WTC11 (cell line): Measurements from ENCODE around the gene ACIN1. TPM values are rescaled to one million over a fixed set of nuclear protein-coding genes. Genes with fewer than 3 reads are reported as not detected.

ENCODE experiments used
- ATAC-seq: fragments of 200-7000 bp; cut with Tn5 transposase; 2 replicates; pipeline ENCODE4 v1.10.0; 2021; ENCODE audit warnings: mild to moderate bottlenecking, moderate library complexity
- CTCF ChIA-PET: fragments of 300-600 bp; sonication (Branson Sonifier 250); formaldehyde crosslinking; loops from one replicate; lab custom pipeline; 2021; ENCODE audit warnings: antibody characterized with exemption; lab: Charles Lee
- POLR2A ChIA-PET: fragments of 350-600 bp; sonication (Branson Sonifier 250); formaldehyde crosslinking; loops from one replicate; lab custom pipeline; 2021; ENCODE audit warnings: antibody characterized with exemption; lab: Charles Lee
- DNase-seq: peaks from one replicate; pipeline ENCODE4 v3.0.0; 2021; ENCODE audit warnings: low spot score
- H3K27ac Mint-ChIP-seq: 2 replicates; pipeline ENCODE4 v1.8.0; 2021; ENCODE audit warnings: mixed read lengths
- H3K27me3 Mint-ChIP-seq: 2 replicates; pipeline ENCODE4 v1.8.0; 2021; ENCODE audit warnings: low read depth, mild to moderate bottlenecking, moderate library complexity, mixed read lengths
- H3K36me3 Mint-ChIP-seq: 2 replicates; pipeline ENCODE4 v1.8.0; 2021; ENCODE audit warnings: mixed read lengths
- H3K4me1 Mint-ChIP-seq: 2 replicates; pipeline ENCODE4 v1.8.0; 2022; ENCODE audit warnings: mixed read lengths
- H3K4me3 Mint-ChIP-seq: 2 replicates; pipeline ENCODE4 v1.8.0; 2021; ENCODE audit warnings: mild to moderate bottlenecking, moderate library complexity, mixed read lengths
- H3K9me3 Mint-ChIP-seq: 2 replicates; pipeline ENCODE4 v1.8.0; 2021; ENCODE audit warnings: mixed read lengths
- CREB1 ChIP-seq: sonication (generic); formaldehyde crosslinking; IDR thresholded peaks from 2 replicates; pipeline ENCODE4 v1.8.0; 2023; ENCODE audit warnings: mild to moderate bottlenecking, missing genetic modification reagents
- EMX1 ChIP-seq: fragments of 250-450 bp; sonication (Bioruptor Pico); IDR thresholded peaks from 2 replicates; pipeline ENCODE4 v1.8.0; 2021; ENCODE audit warnings: mild to moderate bottlenecking
- FOXP1 ChIP-seq: sonication (generic); formaldehyde crosslinking; IDR thresholded peaks from 2 replicates; pipeline ENCODE4 v1.8.0; 2022; ENCODE audit warnings: missing genetic modification reagents, mild to moderate bottlenecking, moderate library complexity, borderline replicate concordance
- GABPB1 ChIP-seq: sonication (generic); formaldehyde crosslinking; IDR thresholded peaks from 2 replicates; pipeline ENCODE4 v1.8.1; 2023; ENCODE audit warnings: mild to moderate bottlenecking, missing genetic modification reagents
- GRHL2 ChIP-seq: fragments of 250-450 bp; sonication (Bioruptor Pico); IDR thresholded peaks from 2 replicates; pipeline ENCODE4 v1.8.0; 2022; ENCODE audit warnings: mild to moderate bottlenecking, moderate library complexity; ENCODE audit not compliant: insufficient replicate concordance, severe bottlenecking
- HMGA2 ChIP-seq: fragments of 250-450 bp; sonication (Bioruptor Pico); IDR thresholded peaks from 2 replicates; pipeline ENCODE4 v1.4.0; 2021; ENCODE audit warnings: mild to moderate bottlenecking, moderate library complexity
- MAX ChIP-seq: sonication (generic); formaldehyde crosslinking; IDR thresholded peaks from 2 replicates; pipeline ENCODE4 v1.8.0; 2022; ENCODE audit warnings: mild to moderate bottlenecking, missing genetic modification reagents
- NFYB ChIP-seq: sonication (generic); formaldehyde crosslinking; conservative IDR thresholded peaks from 2 replicates; pipeline ENCODE4 v1.8.0; 2022; ENCODE audit warnings: low read depth, missing genetic modification reagents
- NR2C2 ChIP-seq: sonication (generic); formaldehyde crosslinking; IDR thresholded peaks from 2 replicates; pipeline ENCODE4 v1.8.0; 2022; ENCODE audit warnings: mild to moderate bottlenecking, missing genetic modification reagents
- PRRX2 ChIP-seq: fragments of 250-450 bp; sonication (Bioruptor Pico); IDR thresholded peaks from 2 replicates; pipeline ENCODE4 v1.8.0; 2021; ENCODE audit warnings: mild to moderate bottlenecking
- RORB ChIP-seq: fragments of 250-450 bp; sonication (Bioruptor Pico); IDR thresholded peaks from 2 replicates; pipeline ENCODE4 v1.9.0; 2021; ENCODE audit warnings: mild to moderate bottlenecking
- SP1 ChIP-seq: sonication (generic); formaldehyde crosslinking; conservative IDR thresholded peaks from 2 replicates; pipeline ENCODE4 v1.8.1; 2022; ENCODE audit warnings: missing genetic modification reagents
- TCF7 ChIP-seq: sonication (generic); formaldehyde crosslinking; IDR thresholded peaks from 2 replicates; pipeline ENCODE4 v1.8.0; 2022; ENCODE audit warnings: mild to moderate bottlenecking, low read depth, missing genetic modification reagents, moderate library complexity
- TP53 ChIP-seq: sonication (generic); formaldehyde crosslinking; IDR thresholded peaks from 2 replicates; pipeline ENCODE4 v1.8.1; 2023; ENCODE audit warnings: mild to moderate bottlenecking, missing genetic modification reagents
- ZNF396 ChIP-seq: fragments of 250-450 bp; sonication (Bioruptor Pico); IDR thresholded peaks from 2 replicates; pipeline ENCODE4 v1.8.0; 2021; ENCODE audit warnings: mild to moderate bottlenecking, moderate library complexity, borderline replicate concordance
- total RNA-seq: library from RNA; stranded (reverse); gene quantifications from 3 replicates; pipeline ENCODE4 v1.2.3, GENCODE V29; 2021
- TF ChIP-seq, protein P1 (sequence below): fragments of 250-450 bp; sonication (Bioruptor Pico); IDR thresholded peaks from 2 replicates; pipeline ENCODE4 v1.9.0; 2021; ENCODE audit warnings: mild to moderate bottlenecking
- TF ChIP-seq, protein P2 (sequence below): sonication (generic); formaldehyde crosslinking; IDR thresholded peaks from 2 replicates; pipeline ENCODE4 v1.8.0; 2023; ENCODE audit warnings: mild to moderate bottlenecking, missing genetic modification reagents
- TF ChIP-seq, protein P3 (sequence below): sonication (generic); formaldehyde crosslinking; IDR thresholded peaks from 2 replicates; pipeline ENCODE4 v1.8.1; 2023; ENCODE audit warnings: mild to moderate bottlenecking, moderate library complexity, missing genetic modification reagents
- TF ChIP-seq, protein P4 (sequence below): sonication (generic); formaldehyde crosslinking; conservative IDR thresholded peaks from 2 replicates; pipeline ENCODE4 v1.8.1; 2022; ENCODE audit warnings: mild to moderate bottlenecking, missing genetic modification reagents
- TF ChIP-seq, protein P5 (sequence below): sonication (generic); formaldehyde crosslinking; IDR thresholded peaks from 2 replicates; pipeline ENCODE4 v1.8.1; 2022; ENCODE audit warnings: mild to moderate bottlenecking, moderate library complexity, missing genetic modification reagents

ACIN1 gene
- total RNA-seq, 1 experiment from 2014 or later, result 229 TPM

DNA sequence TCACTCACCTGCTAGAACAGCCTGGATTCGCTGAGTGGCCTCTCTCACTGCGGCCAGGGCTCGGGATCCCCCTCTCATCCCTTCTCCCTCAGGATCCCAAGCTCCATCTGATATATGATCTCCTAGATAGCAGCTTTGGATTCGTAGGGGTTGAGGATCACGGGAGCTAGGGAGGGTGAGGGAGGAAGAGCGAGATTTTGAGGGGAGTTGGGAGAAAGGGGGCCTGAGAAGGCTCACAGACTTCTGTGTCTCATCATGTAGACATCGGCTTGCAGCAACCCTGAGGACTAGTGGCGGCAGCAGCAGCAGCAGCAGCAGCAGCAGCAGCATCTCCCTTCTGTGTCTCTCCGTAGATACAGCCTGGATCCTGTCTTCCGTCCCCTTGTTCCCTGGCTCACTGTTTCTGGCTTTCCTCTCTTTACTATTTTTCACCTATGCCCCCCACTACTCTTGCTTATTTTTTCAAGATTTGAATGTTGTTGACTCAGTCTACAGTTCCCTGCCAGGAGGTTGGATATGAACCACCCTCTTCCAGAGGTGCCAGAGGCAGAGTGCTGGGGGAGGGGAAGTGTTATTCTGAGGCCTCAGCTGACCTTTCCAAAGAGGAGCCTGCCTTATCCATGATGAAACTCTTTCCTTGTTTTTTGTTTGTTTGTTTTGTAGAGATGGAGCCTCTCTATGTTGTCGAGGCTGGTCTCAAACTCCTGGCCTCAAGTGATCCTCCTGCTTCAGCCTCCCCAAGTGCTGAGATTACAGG lies 9.8 kb upstream of the ACIN1 start, which contains the start of gene CIROP:
CIROP (minus strand) TSS at position 399 of the 757 bp plus-strand sequence; CDS start at position 330, 69 bp downstream.
- TF ChIP-seq MAX (CRISPR knock-in tag), result no peak
- peak; percentile 15; the same call in 1 of the 2 replicates for TF ChIP-seq GABPB1 (CRISPR knock-in tag)
- Mint-ChIP-seq H3K36me3 (peaks cover 4% of the 10 kb centered on the region; the same call in 1 of the 2 replicates), H3K27me3 (peaks cover 17% of the 10 kb centered on the region), H3K4me1 (peaks cover 46% of the 10 kb centered on the region), H3K4me3 (peak within 1 kb of the TSS; percentile 18), H3K9me3 (no peaks in the 10 kb centered on the region), H3K27ac (no peak within 1 kb of the TSS; the same call in none of the 2 replicates)
- DNase-seq (no peak), ATAC-seq (peak; percentile 43)
- ChIA-PET CTCF (interaction anchor here (1.1 to 6.9 kb wide), 4 partner anchors 8 to 36 kb away, joined by 3 to 43 read pairs (median 6); partner anchors contain the start of genes ACIN1 and C14orf119), POLR2A (interaction anchor here (1.1 kb wide), 1 partner anchor 9 kb away, joined by 3 read pairs; no protein-coding TSS in a partner anchor)

DNA sequence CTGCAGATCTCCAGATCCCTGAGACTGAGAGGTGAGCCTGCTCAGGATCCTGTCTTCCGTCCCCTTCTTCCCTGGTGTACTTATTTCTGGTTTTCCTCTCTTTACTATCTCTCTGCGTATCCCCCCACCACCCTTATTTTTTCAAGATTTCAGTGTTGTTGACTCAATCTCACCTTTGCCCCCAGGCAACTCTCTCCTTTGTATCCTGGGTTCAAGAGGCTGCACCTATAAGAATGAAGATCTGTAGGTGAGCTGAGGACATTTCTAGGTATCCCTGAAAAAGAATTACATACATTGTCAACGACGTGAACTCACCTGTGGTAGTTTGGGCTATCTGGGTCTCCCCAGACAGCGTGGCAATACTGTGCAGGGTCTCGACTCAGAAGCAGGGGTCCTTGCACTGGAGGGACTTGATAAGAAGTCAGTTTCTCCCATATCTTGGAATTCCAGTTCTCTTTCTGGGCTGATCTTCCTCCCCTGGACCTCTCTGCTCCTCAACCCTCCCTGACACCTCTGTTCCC lies 9.2 kb upstream of the ACIN1 start:
- CTCF ChIA-PET, result interaction anchor here (0.8 to 6.9 kb wide), 5 partner anchors 9 to 35 kb away, joined by 3 to 43 read pairs (median 4); partner anchors contain the start of genes ACIN1 and C14orf119
- POLR2A ChIA-PET, result interaction anchor here (1.1 kb wide), 1 partner anchor 10 kb away, joined by 3 read pairs; no protein-coding TSS in a partner anchor
- Mint-ChIP-seq H3K4me1 (peaks cover 51% of the 10 kb centered on the region), H3K27ac (no peak overlapping the region; the same call in 1 of the 2 replicates), H3K9me3 (no peaks in the 10 kb centered on the region), H3K27me3 (peaks cover 17% of the 10 kb centered on the region), H3K36me3 (peaks cover 5% of the 10 kb centered on the region), H3K4me3 (no peak overlapping the region)
- no peak for TF ChIP-seq NFYB
- TF ChIP-seq, protein P1, sequence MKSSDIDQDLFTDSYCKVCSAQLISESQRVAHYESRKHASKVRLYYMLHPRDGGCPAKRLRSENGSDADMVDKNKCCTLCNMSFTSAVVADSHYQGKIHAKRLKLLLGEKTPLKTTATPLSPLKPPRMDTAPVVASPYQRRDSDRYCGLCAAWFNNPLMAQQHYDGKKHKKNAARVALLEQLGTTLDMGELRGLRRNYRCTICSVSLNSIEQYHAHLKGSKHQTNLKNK (CRISPR knock-in tag), result no peak
- TF ChIP-seq CREB1 (CRISPR knock-in tag), result no peak
- TF ChIP-seq NR2C2 (CRISPR knock-in tag), result no peak
- no peak for TF ChIP-seq PRRX2
- TF ChIP-seq TCF7 (CRISPR knock-in tag), result no peak
- TF ChIP-seq, protein P2, sequence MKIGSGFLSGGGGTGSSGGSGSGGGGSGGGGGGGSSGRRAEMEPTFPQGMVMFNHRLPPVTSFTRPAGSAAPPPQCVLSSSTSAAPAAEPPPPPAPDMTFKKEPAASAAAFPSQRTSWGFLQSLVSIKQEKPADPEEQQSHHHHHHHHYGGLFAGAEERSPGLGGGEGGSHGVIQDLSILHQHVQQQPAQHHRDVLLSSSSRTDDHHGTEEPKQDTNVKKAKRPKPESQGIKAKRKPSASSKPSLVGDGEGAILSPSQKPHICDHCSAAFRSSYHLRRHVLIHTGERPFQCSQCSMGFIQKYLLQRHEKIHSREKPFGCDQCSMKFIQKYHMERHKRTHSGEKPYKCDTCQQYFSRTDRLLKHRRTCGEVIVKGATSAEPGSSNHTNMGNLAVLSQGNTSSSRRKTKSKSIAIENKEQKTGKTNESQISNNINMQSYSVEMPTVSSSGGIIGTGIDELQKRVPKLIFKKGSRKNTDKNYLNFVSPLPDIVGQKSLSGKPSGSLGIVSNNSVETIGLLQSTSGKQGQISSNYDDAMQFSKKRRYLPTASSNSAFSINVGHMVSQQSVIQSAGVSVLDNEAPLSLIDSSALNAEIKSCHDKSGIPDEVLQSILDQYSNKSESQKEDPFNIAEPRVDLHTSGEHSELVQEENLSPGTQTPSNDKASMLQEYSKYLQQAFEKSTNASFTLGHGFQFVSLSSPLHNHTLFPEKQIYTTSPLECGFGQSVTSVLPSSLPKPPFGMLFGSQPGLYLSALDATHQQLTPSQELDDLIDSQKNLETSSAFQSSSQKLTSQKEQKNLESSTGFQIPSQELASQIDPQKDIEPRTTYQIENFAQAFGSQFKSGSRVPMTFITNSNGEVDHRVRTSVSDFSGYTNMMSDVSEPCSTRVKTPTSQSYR, result no peak
- ATAC-seq (no peak), DNase-seq (no peak)

- DNase-seq (no peak), ATAC-seq (no peak)
- H3K4me3 Mint-ChIP-seq, result no peak overlapping the region
- peaks cover 52% of the 10 kb centered on the region for H3K4me1 Mint-ChIP-seq
- peaks cover 15% of the 10 kb centered on the region for H3K27me3 Mint-ChIP-seq
- CTCF ChIA-PET, result interaction anchor here (0.8 to 6.9 kb wide), 3 partner anchors 9 to 35 kb away, joined by 3 to 43 read pairs (median 7); partner anchors contain the start of gene ACIN1
- TF ChIP-seq SP1 (no peak), EMX1 (CRISPR knock-in tag) (no peak), GRHL2 (CRISPR knock-in tag) (no peak), TP53 (CRISPR knock-in tag) (no peak), RORB (CRISPR knock-in tag) (no peak), FOXP1 (CRISPR knock-in tag) (no peak), TCF7 (CRISPR knock-in tag) (no peak), CREB1 (CRISPR knock-in tag) (no peak), ZNF396 (CRISPR knock-in tag) (no peak), HMGA2 (CRISPR knock-in tag) (no peak)
- TF ChIP-seq, protein P3, sequence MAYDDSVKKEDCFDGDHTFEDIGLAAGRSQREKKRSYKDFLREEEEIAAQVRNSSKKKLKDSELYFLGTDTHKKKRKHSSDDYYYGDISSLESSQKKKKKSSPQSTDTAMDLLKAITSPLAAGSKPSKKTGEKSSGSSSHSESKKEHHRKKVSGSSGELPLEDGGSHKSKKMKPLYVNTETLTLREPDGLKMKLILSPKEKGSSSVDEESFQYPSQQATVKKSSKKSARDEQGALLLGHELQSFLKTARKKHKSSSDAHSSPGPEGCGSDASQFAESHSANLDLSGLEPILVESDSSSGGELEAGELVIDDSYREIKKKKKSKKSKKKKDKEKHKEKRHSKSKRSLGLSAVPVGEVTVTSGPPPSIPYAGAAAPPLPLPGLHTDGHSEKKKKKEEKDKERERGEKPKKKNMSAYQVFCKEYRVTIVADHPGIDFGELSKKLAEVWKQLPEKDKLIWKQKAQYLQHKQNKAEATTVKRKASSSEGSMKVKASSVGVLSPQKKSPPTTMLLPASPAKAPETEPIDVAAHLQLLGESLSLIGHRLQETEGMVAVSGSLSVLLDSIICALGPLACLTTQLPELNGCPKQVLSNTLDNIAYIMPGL, result no peak
- TF ChIP-seq, protein P4, sequence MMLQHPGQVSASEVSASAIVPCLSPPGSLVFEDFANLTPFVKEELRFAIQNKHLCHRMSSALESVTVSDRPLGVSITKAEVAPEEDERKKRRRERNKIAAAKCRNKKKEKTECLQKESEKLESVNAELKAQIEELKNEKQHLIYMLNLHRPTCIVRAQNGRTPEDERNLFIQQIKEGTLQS, result no peak
- TF ChIP-seq, protein P5, sequence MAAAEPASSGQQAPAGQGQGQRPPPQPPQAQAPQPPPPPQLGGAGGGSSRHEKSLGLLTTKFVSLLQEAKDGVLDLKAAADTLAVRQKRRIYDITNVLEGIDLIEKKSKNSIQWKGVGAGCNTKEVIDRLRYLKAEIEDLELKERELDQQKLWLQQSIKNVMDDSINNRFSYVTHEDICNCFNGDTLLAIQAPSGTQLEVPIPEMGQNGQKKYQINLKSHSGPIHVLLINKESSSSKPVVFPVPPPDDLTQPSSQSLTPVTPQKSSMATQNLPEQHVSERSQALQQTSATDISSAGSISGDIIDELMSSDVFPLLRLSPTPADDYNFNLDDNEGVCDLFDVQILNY, result no peak
- no peak overlapping the region for H3K27ac Mint-ChIP-seq
- POLR2A ChIA-PET, result no interaction called here
- peaks cover 7% of the 10 kb centered on the region; the same call in 1 of the 2 replicates for H3K36me3 Mint-ChIP-seq
- no peaks in the 10 kb centered on the region for H3K9me3 Mint-ChIP-seq
Measured at GRCh38 chr14:23103581-23103980, 8.6 kb upstream of the ACIN1 start.
